Transverse colon (tissue), 4 donors: Measurements from ENCODE around the gene AGK. TPM values are rescaled to one million over a fixed set of nuclear protein-coding genes. Genes with fewer than 3 reads are reported as not detected.
A peak's percentile ranks its signal among the peaks of the same experiment; 100 is the strongest.

Source experiments
- DNase-seq: peaks from one replicate; pipeline ENCODE4 v3.0.0-alpha.2; 2019
- H3K27ac ChIP-seq, 4 donors: fragments of 200-600 bp; sonication (generic); 2 replicates each; pipeline ENCODE4 v1.5.1; 2016 to 2018; ENCODE audit warnings: inconsistent platforms in 4 of 4
- H3K27me3 ChIP-seq: fragments of 200-600 bp; sonication (generic); 2 replicates; pipeline ENCODE4 v1.5.1; 2017; ENCODE audit warnings: inconsistent platforms
- H3K36me3 ChIP-seq, 4 donors: fragments of 200-600 bp; sonication (generic); 2 replicates each; pipeline ENCODE4 v1.5.1; 2017 to 2019; ENCODE audit warnings: inconsistent platforms in 4 of 4
- H3K4me1 ChIP-seq, 4 donors: fragments of 200-600 bp; sonication (generic); 2 replicates each; pipeline ENCODE4 v1.5.1; 2017 to 2020; ENCODE audit warnings: inconsistent platforms in 4 of 4
- H3K4me3 ChIP-seq, 4 donors: fragments of 200-600 bp; sonication (generic); 1 replicate in 1 of 4; 2 replicates in 3 of 4; pipeline versions ENCODE4 v1.5.1 to v1.6.1; 2017 to 2019; ENCODE audit warnings: inconsistent platforms in 4 of 4
- H3K9me3 ChIP-seq, 2 donors: fragments of 200-600 bp; sonication (generic); 2 replicates each; pipeline ENCODE4 v1.5.1; 2017 to 2019; ENCODE audit warnings: inconsistent platforms in 2 of 2
- CTCF ChIP-seq, 5 experiments: fragments of 200-600 bp in 3 of 5; fragments of 450-650 bp in 2 of 5; sonication (generic) in 3 of 5; IDR thresholded peaks; 1 replicate in 2 of 5; 2 replicates in 3 of 5; pipeline ENCODE4 v1.5.1; 2016 to 2017; ENCODE audit warnings: antibody characterized with exemption in 5 of 5, inconsistent platforms in 3 of 5, mild to moderate bottlenecking in 2 of 5, moderate library complexity in 1 of 5
- EP300 ChIP-seq: sonication (generic); formaldehyde crosslinking; IDR thresholded peaks from one replicate; pipeline ENCODE4 v1.6.1; 2017; ENCODE audit warnings: antibody characterized with exemption, low read depth
- POLR2A ChIP-seq: fragments of 450-650 bp; IDR thresholded peaks from one replicate; pipeline ENCODE4 v1.6.1; 2016; ENCODE audit warnings: antibody characterized with exemption, mild to moderate bottlenecking, moderate library complexity
- POLR2AphosphoS5 ChIP-seq, 3 donors: sonication (generic); formaldehyde crosslinking; IDR thresholded peaks; one replicate each; pipeline ENCODE4 v1.6.1; 2016; ENCODE audit warnings: antibody characterized with exemption in 3 of 3
- WGBS, 2 donors: methylation state at CpG; one replicate each; pipeline ENCODE4 v1.1.5; 2018; ENCODE audit warnings: low coverage in 1 of 2; 5-methylcytosine and 5-hydroxymethylcytosine counted together
- in situ Hi-C, 4 donors: fragments of 200-750 bp; cut with MboI; loops; one replicate each; pipeline versions ENCODE4 v1.15.0 to v1.15.1; 2017; ENCODE audit warnings: low sequenced_read_pairs in 3 of 4, low pct_ligation_motif_present in 1 of 4, low pct_unique_long_range_greater_than_20kb in 1 of 4
- intact Hi-C: fragments of 100-400 bp; cut with DNase I; formaldehyde crosslinking; loops from one replicate; pipeline ENCODE4 v1.15.1; 2023; ENCODE audit warnings: low total_unique reads
- total RNA-seq, 4 donors: library from RNA; depleted of rRNA; stranded (reverse); fragments of >200 nt; gene quantifications; one replicate each; pipeline ENCODE4 v1.1.0, GENCODE V29; 2016

AGK gene
- total RNA-seq, 4 donors from 2014 or later, result 5.4 to 22.8 (median 19.1) TPM

GRCh38 chr7:141691540-141691939 lies 140.3 kb downstream of the AGK start:
- no peaks in the 10 kb centered on the region for H3K27me3 ChIP-seq
- no peak overlapping the region for H3K4me3 ChIP-seq
- H3K27ac ChIP-seq, result no peak overlapping the region
- intact Hi-C loops (no loop called here), in situ Hi-C loops (no loop called here)
- DNase-seq, result no peak
- WGBS, 2 donors, result 80 to 83% methylated on average over 3 of the region's 3 CpGs
- H3K4me1 ChIP-seq, result peaks cover 7 to 19% (median 13%) of the 10 kb centered on the region in 4 donors
- TF ChIP-seq POLR2A (no peak), EP300 (no peak), CTCF (IDR thresholded peaks at IDR 0.05) (no peak), POLR2AphosphoS5 (IDR thresholded peaks at IDR 0.05) (no peak)
- H3K36me3 ChIP-seq, result no peaks in the 10 kb centered on the region
- no peaks in the 10 kb centered on the region for H3K9me3 ChIP-seq

- Histone ChIP-seq H3K36me3 (no peaks in the 10 kb centered on the region), H3K9me3 (no peaks in the 10 kb centered on the region), H3K27me3 (no peaks in the 10 kb centered on the region), H3K4me3 (no peak overlapping the region), H3K27ac (no peak overlapping the region), H3K4me1 (peaks cover 7 to 21% (median 16%) of the 10 kb centered on the region in 4 donors)
- intact Hi-C loops, result no loop called here
- in situ Hi-C loops, result no loop called here
- no peak for DNase-seq
- 77 to 82% methylated on average over 2 to 4 of the region's 4 CpGs for WGBS, 2 donors
- TF ChIP-seq CTCF (IDR thresholded peaks at IDR 0.05), result no peak
- no peak for TF ChIP-seq POLR2AphosphoS5 (IDR thresholded peaks at IDR 0.05)
- TF ChIP-seq EP300, result no peak
- TF ChIP-seq POLR2A, result no peak
Observed at GRCh38 chr7:141691961-141692360, 140.8 kb downstream of the AGK start.

- intact Hi-C loops, result no loop called here
- Histone ChIP-seq H3K36me3 (no peaks in the 10 kb centered on the region), H3K4me1 (peaks cover 7 to 31% (median 25%) of the 10 kb centered on the region in 4 donors), H3K9me3 (no peaks in the 10 kb centered on the region), H3K4me3 (no peak overlapping the region), H3K27me3 (no peaks in the 10 kb centered on the region), H3K27ac (no peak overlapping the region)
- DNase-seq, result no peak
- WGBS, 2 donors, result 88 to 91% methylated on average over 3 of the region's 3 CpGs
- in situ Hi-C loops, result no loop called here
- TF ChIP-seq CTCF (IDR thresholded peaks at IDR 0.05), result no peak
- no peak for TF ChIP-seq POLR2A
- TF ChIP-seq POLR2AphosphoS5 (IDR thresholded peaks at IDR 0.05), result no peak
- no peak for TF ChIP-seq EP300
Observed at GRCh38 chr7:141693082-141693481, 141.9 kb downstream of the AGK start.

- Histone ChIP-seq H3K36me3 (no peaks in the 10 kb centered on the region), H3K27me3 (no peaks in the 10 kb centered on the region), H3K4me3 (no peak overlapping the region), H3K4me1 (peaks cover 7 to 46% (median 34%) of the 10 kb centered on the region in 4 donors), H3K9me3 (no peaks in the 10 kb centered on the region), H3K27ac (peak overlapping the region in 3 of 4 donors; percentile 7 to 34 (median 7))
- intact Hi-C loops, result no loop called here
- in situ Hi-C loops, result no loop called here
- 57% methylated on average over 5 of the region's 6 CpGs; no CpG with 5 or more reads in 1 of the 2 donors for WGBS, 2 donors
- DNase-seq, result peak; percentile 37
- TF ChIP-seq POLR2A, result no peak
- no peak for TF ChIP-seq POLR2AphosphoS5 (IDR thresholded peaks at IDR 0.05)
- TF ChIP-seq CTCF (IDR thresholded peaks at IDR 0.05), result no peak
- TF ChIP-seq EP300, result no peak
Observed at GRCh38 chr7:141695803-141696289, 144.6 kb downstream of the AGK start.
